ENCODE results near the gene OAF. TPM values are rescaled to one million over a fixed set of nuclear protein-coding genes. Genes with fewer than 3 reads are reported as not detected.
A peak's percentile ranks its signal among the peaks of the same experiment; 100 is the strongest.

OAF gene
- total and polyA plus RNA-seq, 10 donors, result 10.6 to 148 (median 73.6) TPM

- Histone ChIP-seq H3K27me3 (replicated peaks in 1 of 7) (peaks cover 0 to 38% (median 0%) of the 10 kb centered on the region in 7 donors), H3K36me3 (peaks cover 0 to 13% (median 0%) of the 10 kb centered on the region in 6 donors), H3K9me3 (no peaks in the 10 kb centered on the region), H3K4me3 (peak overlapping the region; percentile 45 to 88 (median 64)), H3K4me1 (peaks cover 10 to 96% (median 59%) of the 10 kb centered on the region in 6 donors), H3K27ac (peak overlapping the region; percentile 41 to 89 (median 81))
- DNase-seq, result no peak
- TF ChIP-seq POLR2AphosphoS5 (IDR thresholded peaks at IDR 0.05), result no peak
- TF ChIP-seq POLR2A (IDR thresholded peaks at IDR 0.05), result no peak
- TF ChIP-seq CTCF (IDR thresholded peaks at IDR 0.05 in 8 of 11, conservative IDR thresholded peaks at IDR 0.05 in 3 of 11), result no peak
- intact Hi-C loops (cut with DNase I; ENCODE audit: low total_unique reads), result no loop called here
- WGBS, 5 donors, result 9 to 19% (median 12%) methylated on average over 17 to 18 of the region's 18 CpGs
Observed at GRCh38 chr11:120211522-120212258, 858 bp downstream of the OAF start.

DNA sequence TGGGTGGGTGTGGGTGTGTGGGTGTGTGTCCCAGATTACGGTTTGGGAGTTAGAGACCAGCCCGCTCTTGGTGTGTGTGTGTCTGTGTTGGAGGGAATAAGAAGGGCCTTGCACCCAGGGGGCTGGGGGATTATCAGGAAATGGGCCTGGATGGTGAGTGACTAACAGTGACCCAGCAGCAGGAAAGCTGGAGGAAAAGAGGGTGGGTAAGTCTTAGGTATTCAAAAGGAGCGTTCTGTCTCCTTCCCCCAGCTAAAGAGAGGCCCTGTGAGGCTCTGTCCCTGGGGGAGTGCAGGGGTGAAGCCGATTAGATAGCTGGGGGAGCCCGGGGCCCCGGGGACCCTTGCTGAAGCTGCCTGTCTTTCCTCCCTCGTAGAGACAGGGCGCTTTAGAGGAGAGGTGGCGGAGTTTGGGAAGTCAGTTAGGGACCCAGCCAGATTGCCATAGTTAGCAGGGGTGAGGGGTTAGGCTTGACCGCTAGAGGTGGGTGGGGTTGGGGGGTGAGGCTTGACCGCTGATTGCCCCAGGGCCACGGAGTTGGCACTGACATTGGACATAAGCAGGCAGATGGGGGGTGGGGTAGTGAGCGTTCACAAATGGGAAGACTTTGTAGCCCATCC is 1.5 kb downstream of the OAF start:
- intact Hi-C loops (cut with DNase I; ENCODE audit: low total_unique reads), result no loop called here
- Histone ChIP-seq H3K9me3 (no peaks in the 10 kb centered on the region), H3K4me1 (peaks cover 10 to 96% (median 61%) of the 10 kb centered on the region in 6 donors), H3K27ac (peak overlapping the region in 6 of 8 donors; percentile 77 to 89 (median 84)), H3K27me3 (replicated peaks in 1 of 7) (peaks cover 0 to 38% (median 0%) of the 10 kb centered on the region in 7 donors), H3K4me3 (peak overlapping the region in 7 of 8 donors; percentile 13 to 88 (median 69)), H3K36me3 (peaks cover 0 to 15% (median 0%) of the 10 kb centered on the region in 6 donors)
- TF ChIP-seq POLR2AphosphoS5 (IDR thresholded peaks at IDR 0.05) (no peak), CTCF (IDR thresholded peaks at IDR 0.05 in 8 of 11, conservative IDR thresholded peaks at IDR 0.05 in 3 of 11) (no peak), POLR2A (IDR thresholded peaks at IDR 0.05) (no peak)
- no peak for DNase-seq
- WGBS, 5 donors, result 49 to 62% (median 51%) methylated on average over 12 to 13 of the region's 13 CpGs

DNA sequence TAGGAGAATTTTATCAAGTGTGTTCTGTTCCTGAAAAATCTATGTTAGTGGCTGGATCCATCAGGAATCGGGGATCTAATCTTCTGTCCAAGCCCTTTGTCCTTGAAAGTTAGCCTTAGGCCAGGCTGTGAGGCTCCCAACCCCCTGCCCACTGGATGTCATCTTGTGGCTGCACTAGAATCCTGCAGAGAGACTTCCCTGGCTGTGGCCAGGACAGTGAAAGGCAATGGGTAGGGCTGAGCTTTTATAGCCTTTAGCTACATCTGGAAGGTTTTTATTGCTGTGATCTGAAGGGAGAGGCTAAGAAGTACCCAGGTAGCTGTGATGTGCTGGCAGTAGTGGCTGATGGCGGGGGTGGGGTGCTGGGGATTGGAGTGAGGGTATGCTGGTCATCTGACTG is 2.1 kb downstream of the OAF start:
- intact Hi-C loops (cut with DNase I; ENCODE audit: low total_unique reads), result no loop called here
- peaks cover 10 to 96% (median 58%) of the 10 kb centered on the region in 6 donors for H3K4me1 ChIP-seq
- peaks cover 0 to 21% (median 0%) of the 10 kb centered on the region in 6 donors for H3K36me3 ChIP-seq
- no peaks in the 10 kb centered on the region for H3K9me3 ChIP-seq
- WGBS, 5 donors, result 57 to 81% (median 71%) methylated on average over 2 of the region's 2 CpGs
- H3K27me3 ChIP-seq (replicated peaks in 1 of 7), result peaks cover 0 to 38% (median 0%) of the 10 kb centered on the region in 7 donors
- peak overlapping the region in 6 of 8 donors; percentile 45 to 88 (median 74) for H3K4me3 ChIP-seq
- H3K27ac ChIP-seq, result peak overlapping the region in 6 of 8 donors; percentile 77 to 89 (median 84)
- TF ChIP-seq POLR2AphosphoS5 (IDR thresholded peaks at IDR 0.05) (no peak), CTCF (IDR thresholded peaks at IDR 0.05 in 8 of 11, conservative IDR thresholded peaks at IDR 0.05 in 3 of 11) (no peak), POLR2A (IDR thresholded peaks at IDR 0.05) (no peak)
- DNase-seq, result no peak

GRCh38 chr11:120214581-120214980 is 3.7 kb downstream of the OAF start:
- WGBS, 5 donors, result 79 to 90% (median 84%) methylated on average over 7 of the region's 7 CpGs
- no peak for DNase-seq
- Histone ChIP-seq H3K4me1 (peaks cover 8 to 96% (median 53%) of the 10 kb centered on the region in 6 donors), H3K27ac (peak overlapping the region in 5 of 8 donors; percentile 51 to 85 (median 68)), H3K9me3 (no peaks in the 10 kb centered on the region), H3K36me3 (peaks cover 0 to 21% (median 0%) of the 10 kb centered on the region in 6 donors), H3K27me3 (replicated peaks in 1 of 7) (peaks cover 0 to 24% (median 0%) of the 10 kb centered on the region in 7 donors), H3K4me3 (peak overlapping the region in 2 of 8 donors; percentile 78 to 88)
- intact Hi-C loops (cut with DNase I; ENCODE audit: low total_unique reads), result no loop called here
- TF ChIP-seq POLR2AphosphoS5 (IDR thresholded peaks at IDR 0.05), result no peak
- no peak for TF ChIP-seq CTCF (IDR thresholded peaks at IDR 0.05 in 8 of 11, conservative IDR thresholded peaks at IDR 0.05 in 3 of 11)
- TF ChIP-seq POLR2A (IDR thresholded peaks at IDR 0.05), result no peak

All from spleen (tissue), 11 donors.